ENCODE measurements around the gene SLC34A2. TPM values are rescaled to one million over a fixed set of nuclear protein-coding genes. Genes with fewer than 3 reads are reported as not detected.

SLC34A2 gene
- total RNA-seq, 1 experiment from 2014 or later, result not detected

DNA sequence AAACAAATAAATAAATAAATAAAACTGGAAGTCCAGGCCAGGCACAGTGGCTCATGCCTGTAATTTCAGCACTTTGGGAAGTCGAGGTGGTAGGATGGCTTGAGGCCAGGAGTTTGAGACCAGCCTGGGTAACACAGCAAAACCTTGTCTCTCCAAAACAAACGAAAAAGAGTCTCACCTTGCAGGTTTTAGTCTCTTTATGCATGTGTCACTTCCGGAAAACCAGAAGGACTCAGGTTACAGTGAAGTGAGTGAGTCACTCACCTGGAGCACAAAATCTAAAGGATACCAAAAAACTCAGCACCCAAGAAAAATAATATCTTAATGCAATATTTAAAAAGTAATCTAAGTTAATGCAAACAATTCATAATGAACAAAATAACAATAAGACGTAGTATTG is 20.1 kb upstream of the SLC34A2 start:
- Histone ChIP-seq H4K20me1 (ENCODE audit: low read length) (no peaks in the 10 kb centered on the region), H3K4me3 (ENCODE audit: low read length) (no peak overlapping the region), H2AFZ (ENCODE audit: low read length) (no peak overlapping the region), H3K9me3 (ENCODE audit: low read length) (no peaks in the 10 kb centered on the region), H3F3A (ENCODE audit: low read length, unreplicated experiment) (no peaks in the 10 kb centered on the region), H3K9ac (ENCODE audit: low read length) (no peak overlapping the region), H3K9me2 (replicated peaks; ENCODE audit: low read length) (no peaks in the 10 kb centered on the region), H3K36me3 (ENCODE audit: low read depth, low read length) (no peaks in the 10 kb centered on the region), H3K27me3 (ENCODE audit: low read length) (no peaks in the 10 kb centered on the region), H3K4me1 (ENCODE audit: insufficient read depth, low read length) (peaks cover 8% of the 10 kb centered on the region; the same call in 1 of the 2 replicates), H3K4me2 (ENCODE audit: low read length) (no peak overlapping the region), H3K79me2 (ENCODE audit: low read length) (no peaks in the 10 kb centered on the region), H3K27ac (ENCODE audit: low read length) (no peak overlapping the region)
- TF ChIP-seq, protein P1, sequence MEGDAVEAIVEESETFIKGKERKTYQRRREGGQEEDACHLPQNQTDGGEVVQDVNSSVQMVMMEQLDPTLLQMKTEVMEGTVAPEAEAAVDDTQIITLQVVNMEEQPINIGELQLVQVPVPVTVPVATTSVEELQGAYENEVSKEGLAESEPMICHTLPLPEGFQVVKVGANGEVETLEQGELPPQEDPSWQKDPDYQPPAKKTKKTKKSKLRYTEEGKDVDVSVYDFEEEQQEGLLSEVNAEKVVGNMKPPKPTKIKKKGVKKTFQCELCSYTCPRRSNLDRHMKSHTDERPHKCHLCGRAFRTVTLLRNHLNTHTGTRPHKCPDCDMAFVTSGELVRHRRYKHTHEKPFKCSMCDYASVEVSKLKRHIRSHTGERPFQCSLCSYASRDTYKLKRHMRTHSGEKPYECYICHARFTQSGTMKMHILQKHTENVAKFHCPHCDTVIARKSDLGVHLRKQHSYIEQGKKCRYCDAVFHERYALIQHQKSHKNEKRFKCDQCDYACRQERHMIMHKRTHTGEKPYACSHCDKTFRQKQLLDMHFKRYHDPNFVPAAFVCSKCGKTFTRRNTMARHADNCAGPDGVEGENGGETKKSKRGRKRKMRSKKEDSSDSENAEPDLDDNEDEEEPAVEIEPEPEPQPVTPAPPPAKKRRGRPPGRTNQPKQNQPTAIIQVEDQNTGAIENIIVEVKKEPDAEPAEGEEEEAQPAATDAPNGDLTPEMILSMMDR (conservative IDR thresholded peaks at IDR 0.05; ENCODE audit: low read depth, low read length), result no peak
- no peak for TF ChIP-seq EZH2phosphoT487 (IDR thresholded peaks at IDR 0.05; ENCODE audit: borderline replicate concordance, low read length)
- no peak for TF ChIP-seq EZH2 (IDR thresholded peaks at IDR 0.05; ENCODE audit: low read length, unreplicated experiment)
- peak; percentile 80 for DNase-seq
- intact Hi-C loops (cut with micrococcal nuclease), result no loop called here
- ATAC-seq, result peak; percentile 71
- ChIA-PET CTCF (no interaction called here), POLR2A (ENCODE audit: unreplicated experiment) (no interaction called here)
- BruUV-seq (replicated peaks), result no TSS peak

DNA sequence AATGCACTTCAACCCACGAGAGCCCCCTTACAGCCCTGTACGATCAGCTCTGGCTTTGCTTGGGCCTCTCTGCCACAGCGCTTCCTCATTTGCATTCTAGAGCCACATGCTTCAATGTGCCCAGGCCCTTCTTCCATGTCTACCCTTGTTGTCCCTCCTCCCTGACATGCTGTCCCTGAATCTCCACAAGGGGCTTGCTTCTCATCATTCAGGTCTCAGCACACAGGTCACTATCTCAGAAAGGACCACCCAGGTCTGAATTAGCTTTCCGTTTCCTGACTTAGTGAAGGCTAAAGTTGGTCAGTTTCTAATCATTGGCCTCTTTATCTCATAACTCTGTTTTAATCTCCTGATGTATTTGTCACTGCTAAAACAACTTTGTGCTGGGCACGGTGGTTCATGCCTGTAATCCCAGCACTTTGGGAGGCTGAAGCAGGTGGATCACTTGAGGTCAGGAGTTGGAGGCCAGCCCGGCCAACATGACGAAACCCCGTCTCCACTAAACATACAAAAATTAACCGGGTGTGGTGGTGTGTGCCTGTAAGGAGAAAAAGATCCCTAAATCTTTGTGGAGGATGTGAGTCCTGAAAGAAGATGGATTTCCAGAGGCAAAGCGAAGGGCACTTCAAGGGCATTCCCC is 17.9 kb upstream of the SLC34A2 start:
- no peaks in the 10 kb centered on the region for H3K4me1 ChIP-seq (ENCODE audit: insufficient read depth, low read length)
- no peak overlapping the region for H3K4me2 ChIP-seq (ENCODE audit: low read length)
- no peaks in the 10 kb centered on the region for H3K79me2 ChIP-seq (ENCODE audit: low read length)
- TF ChIP-seq, protein P1 (conservative IDR thresholded peaks at IDR 0.05; ENCODE audit: low read depth, low read length), result no peak
- TF ChIP-seq EZH2phosphoT487 (IDR thresholded peaks at IDR 0.05; ENCODE audit: borderline replicate concordance, low read length) (no peak), EZH2 (IDR thresholded peaks at IDR 0.05; ENCODE audit: low read length, unreplicated experiment) (no peak)
- no peak for ATAC-seq
- H3K9me3 ChIP-seq (ENCODE audit: low read length), result no peaks in the 10 kb centered on the region
- H3K36me3 ChIP-seq (ENCODE audit: low read depth, low read length), result no peaks in the 10 kb centered on the region
- H2AFZ ChIP-seq (ENCODE audit: low read length), result no peak overlapping the region
- no peaks in the 10 kb centered on the region for H4K20me1 ChIP-seq (ENCODE audit: low read length)
- DNase-seq, result no peak
- intact Hi-C loops (cut with micrococcal nuclease), result no loop called here
- ChIA-PET POLR2A (ENCODE audit: unreplicated experiment) (no interaction called here), CTCF (no interaction called here)
- no peaks in the 10 kb centered on the region for H3K9me2 ChIP-seq (replicated peaks; ENCODE audit: low read length)
- H3K27ac ChIP-seq (ENCODE audit: low read length), result no peak overlapping the region
- H3K4me3 ChIP-seq (ENCODE audit: low read length), result no peak overlapping the region
- H3K9ac ChIP-seq (ENCODE audit: low read length), result no peak overlapping the region
- no peaks in the 10 kb centered on the region for H3K27me3 ChIP-seq (ENCODE audit: low read length)
- no peaks in the 10 kb centered on the region for H3F3A ChIP-seq (ENCODE audit: low read length, unreplicated experiment)
- BruUV-seq (replicated peaks), result no TSS peak

DNA sequence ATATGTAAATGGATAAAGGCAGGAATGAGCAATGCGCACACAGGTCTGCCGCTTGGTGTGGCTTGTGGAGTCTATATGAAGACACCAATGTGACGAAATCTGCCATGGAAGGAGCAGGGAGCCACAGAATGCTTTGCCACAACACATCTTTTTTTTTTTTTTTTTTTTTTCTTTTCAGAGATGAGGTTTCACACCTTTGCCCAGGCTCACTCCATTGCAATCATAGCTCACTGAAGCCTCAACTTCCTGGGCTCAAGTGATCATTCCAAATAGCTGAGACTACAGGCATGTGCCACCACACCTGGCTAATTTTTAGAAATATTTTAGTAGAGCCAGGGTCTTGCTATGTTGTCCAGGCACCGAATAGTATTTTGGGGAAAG is 17.4 kb upstream of the SLC34A2 start:
- ChIA-PET CTCF (no interaction called here), POLR2A (ENCODE audit: unreplicated experiment) (no interaction called here)
- BruUV-seq (replicated peaks), result no TSS peak
- DNase-seq, result no peak
- no peaks in the 10 kb centered on the region for H3K4me1 ChIP-seq (ENCODE audit: insufficient read depth, low read length)
- no peak for ATAC-seq
- H3K9ac ChIP-seq (ENCODE audit: low read length), result no peak overlapping the region
- no peaks in the 10 kb centered on the region for H3K9me2 ChIP-seq (replicated peaks; ENCODE audit: low read length)
- H3K4me3 ChIP-seq (ENCODE audit: low read length), result no peak overlapping the region
- TF ChIP-seq EZH2phosphoT487 (IDR thresholded peaks at IDR 0.05; ENCODE audit: borderline replicate concordance, low read length) (no peak), EZH2 (IDR thresholded peaks at IDR 0.05; ENCODE audit: low read length, unreplicated experiment) (no peak)
- TF ChIP-seq, protein P1 (conservative IDR thresholded peaks at IDR 0.05; ENCODE audit: low read depth, low read length), result no peak
- no peaks in the 10 kb centered on the region for H3F3A ChIP-seq (ENCODE audit: low read length, unreplicated experiment)
- no peaks in the 10 kb centered on the region for H3K36me3 ChIP-seq (ENCODE audit: low read depth, low read length)
- intact Hi-C loops (cut with micrococcal nuclease), result no loop called here
- H4K20me1 ChIP-seq (ENCODE audit: low read length), result no peaks in the 10 kb centered on the region
- no peak overlapping the region for H3K27ac ChIP-seq (ENCODE audit: low read length)
- H3K9me3 ChIP-seq (ENCODE audit: low read length), result no peaks in the 10 kb centered on the region
- H3K79me2 ChIP-seq (ENCODE audit: low read length), result no peaks in the 10 kb centered on the region
- no peaks in the 10 kb centered on the region for H3K27me3 ChIP-seq (ENCODE audit: low read length)
- no peak overlapping the region for H3K4me2 ChIP-seq (ENCODE audit: low read length)
- no peak overlapping the region for H2AFZ ChIP-seq (ENCODE audit: low read length)

All from PC-3 (cell line).